HG03442 (cell line): ENCODE results near the gene CA10.

Experiments
- ATAC-seq: cut with Tn5 transposase; IDR thresholded peaks from one replicate; pipeline ENCODE4 v1.9.1; 2021; ENCODE audit warnings: mild to moderate bottlenecking, moderate library complexity; ENCODE audit not compliant: unreplicated experiment

The CA10 gene

DNA sequence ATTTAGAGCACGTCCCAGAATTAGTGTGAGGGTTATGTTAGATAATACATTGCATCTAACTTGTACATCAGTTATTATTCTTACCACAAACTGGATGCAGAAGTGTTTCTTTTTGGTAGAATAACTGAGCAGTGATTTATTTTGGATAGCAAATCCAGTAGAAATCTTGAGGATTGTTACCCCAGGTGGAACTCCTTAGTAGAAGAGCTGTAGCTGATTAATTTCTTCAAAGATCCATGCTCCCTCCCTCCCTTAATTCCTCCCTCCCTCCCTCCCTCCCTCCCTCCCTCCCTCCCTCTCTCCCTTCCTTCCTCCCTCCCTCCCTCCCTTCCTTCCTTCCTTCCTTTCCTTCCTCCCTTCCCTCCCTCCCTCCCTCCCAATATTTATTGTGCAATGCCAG is 337.7 kb downstream of the CA10 start:
- no peak for ATAC-seq

DNA sequence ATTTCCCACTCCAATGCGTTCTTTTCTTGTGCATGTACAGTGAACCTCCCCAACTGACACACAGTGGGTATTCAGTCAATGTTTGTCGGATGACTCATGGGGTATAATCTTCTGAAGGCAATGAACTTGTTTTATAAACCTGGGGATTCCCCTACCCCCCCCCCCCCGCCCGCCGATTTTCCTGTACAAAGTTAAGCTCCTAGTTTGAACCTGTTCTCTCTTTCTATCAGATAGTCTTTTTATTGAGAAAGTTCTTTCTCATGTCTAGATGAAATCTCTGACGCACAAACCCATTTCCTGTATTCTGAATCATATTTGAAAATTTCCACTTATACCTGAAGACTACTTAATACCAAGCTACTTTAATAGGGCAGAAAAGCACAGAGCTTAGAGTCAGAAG is 338.3 kb downstream of the CA10 start:
- ATAC-seq, result no peak

- no peak for ATAC-seq
Observed at GRCh38 chr17:51819341-51820219, 338.9 kb downstream of the CA10 start.

DNA sequence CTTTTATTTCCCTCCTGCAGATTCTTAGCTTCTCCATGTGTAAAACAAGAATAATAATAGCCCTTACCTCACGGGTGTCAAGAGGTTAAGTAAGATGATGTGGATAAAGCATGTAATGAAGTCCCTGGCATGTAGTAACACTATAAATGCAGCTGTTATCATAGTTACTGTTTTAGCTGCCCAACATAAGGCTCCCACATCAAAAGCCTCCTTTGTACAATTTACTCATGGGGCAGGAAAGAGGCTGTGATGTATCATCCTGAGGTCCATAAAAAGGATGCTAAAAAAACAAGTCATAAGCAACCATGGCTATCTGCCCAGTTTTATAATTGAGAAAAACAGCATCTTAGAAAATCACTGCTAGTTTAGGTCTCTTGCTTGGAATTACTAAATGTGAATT is 339.7 kb downstream of the CA10 start:
- no peak for ATAC-seq

GRCh38 chr17:51817955-51818354 is 340.6 kb downstream of the CA10 start:
- no peak for ATAC-seq

DNA sequence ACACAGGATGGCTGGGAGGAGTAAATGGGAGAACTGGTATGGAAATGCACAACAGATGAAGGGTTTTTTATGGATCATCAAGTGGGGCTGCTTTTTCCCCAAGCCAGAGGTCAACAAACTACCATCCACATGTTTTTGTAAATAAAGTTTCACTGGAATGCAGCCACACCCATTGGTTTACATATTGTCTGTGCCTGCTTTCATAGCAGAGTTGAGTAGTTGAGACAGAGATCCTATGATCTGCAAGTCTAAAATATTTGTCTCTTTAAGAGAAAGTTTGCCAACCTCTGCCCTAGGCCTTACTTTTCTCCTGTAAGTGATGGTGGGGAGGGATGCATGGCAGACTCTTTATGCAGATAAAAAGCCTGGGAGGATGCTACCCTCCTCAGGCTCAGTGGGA is 341.4 kb downstream of the CA10 start:
- ATAC-seq, result no peak

- ATAC-seq, result no peak
Observed at GRCh38 chr17:51815097-51815496, 343.4 kb downstream of the CA10 start.

- ATAC-seq, result no peak
Observed at GRCh38 chr17:51814521-51814920, 344.0 kb downstream of the CA10 start.

- ATAC-seq, result no peak
Observed at GRCh38 chr17:51813784-51814174, 344.7 kb downstream of the CA10 start.

- no peak for ATAC-seq
Observed at GRCh38 chr17:51813140-51813783, 345.3 kb downstream of the CA10 start.

DNA sequence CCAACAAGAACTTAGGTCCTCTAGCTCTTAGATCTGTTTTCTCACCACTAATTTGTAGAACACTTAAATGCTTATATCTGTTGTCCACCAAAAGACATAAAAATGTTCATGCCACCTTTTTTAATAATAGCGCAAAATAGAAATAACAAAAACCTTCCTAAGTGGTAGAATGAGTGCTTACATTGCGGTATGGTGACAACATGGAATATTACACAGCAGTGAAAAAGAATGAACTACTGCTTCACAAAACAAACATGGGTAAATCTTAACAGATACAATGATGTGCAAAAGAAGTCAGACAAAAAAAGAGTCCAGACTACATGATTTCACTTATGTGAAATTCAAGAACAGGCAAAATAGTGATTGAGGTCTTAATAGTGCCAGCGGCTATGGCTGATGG is 351.1 kb downstream of the CA10 start:
- ATAC-seq, result no peak

GRCh38 chr17:51805765-51806164 is 352.7 kb downstream of the CA10 start:
- no peak for ATAC-seq

DNA sequence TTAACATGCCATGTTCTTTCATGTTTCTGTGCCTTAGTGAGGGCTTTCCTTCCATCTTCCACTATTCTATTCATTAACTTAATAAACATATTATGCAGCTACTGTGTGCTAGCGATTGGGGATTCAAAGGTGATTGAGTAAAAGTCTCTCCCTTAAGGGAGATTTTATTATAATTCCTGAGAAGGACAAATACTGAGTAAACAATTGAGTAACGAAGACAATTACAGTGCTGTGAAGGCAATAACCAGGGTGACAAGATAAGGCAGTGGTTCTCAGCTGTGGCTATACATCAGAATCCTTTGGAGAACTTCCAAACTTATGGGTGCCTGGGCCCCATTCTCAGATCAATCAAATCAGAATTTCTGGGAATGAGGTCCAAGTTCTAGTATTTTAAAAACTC is 353.3 kb downstream of the CA10 start:
- no peak for ATAC-seq

DNA sequence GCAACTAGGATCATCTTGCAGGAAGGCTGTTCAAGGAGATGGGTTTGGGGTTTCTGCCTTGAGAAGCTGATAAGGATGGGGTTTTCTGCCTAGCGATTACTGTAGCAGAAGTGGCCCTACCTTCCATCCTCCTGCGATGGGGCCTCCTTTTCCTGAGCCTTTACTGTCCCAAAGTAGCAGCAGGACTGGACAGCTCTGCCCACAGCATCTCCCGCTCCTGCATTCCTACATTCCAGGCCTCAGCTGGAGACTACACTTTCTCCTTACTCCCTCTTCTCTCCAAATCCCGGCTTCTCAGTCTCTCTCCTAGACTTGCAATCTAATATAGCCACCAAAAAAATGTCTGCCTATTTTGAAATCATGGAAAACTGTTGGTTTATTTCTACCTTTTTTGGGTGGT is 355.4 kb downstream of the CA10 start:
- ATAC-seq, result no peak

- no peak for ATAC-seq
Observed at GRCh38 chr17:51802544-51802943, 356.0 kb downstream of the CA10 start.

DNA sequence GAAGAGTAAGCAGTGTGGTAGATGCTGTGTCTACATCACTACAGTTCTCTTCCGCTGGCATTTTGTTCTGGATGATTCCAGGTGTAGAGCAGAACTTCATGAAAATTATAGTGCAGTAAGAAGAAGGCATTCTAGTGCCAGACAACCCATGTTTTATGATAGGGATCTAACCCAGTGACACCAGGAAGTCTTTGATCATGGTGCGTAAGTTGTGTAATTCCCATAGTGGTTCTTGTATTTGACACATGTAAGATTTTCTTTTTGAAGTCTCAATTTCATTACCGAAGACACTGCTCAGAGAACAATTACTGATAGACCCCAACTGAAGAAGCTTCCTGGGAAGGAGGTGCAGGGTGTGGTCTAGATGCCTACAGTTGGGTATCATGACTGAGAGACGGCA is 356.9 kb downstream of the CA10 start:
- ATAC-seq, result no peak

GRCh38 chr17:51799981-51800380 is 358.5 kb downstream of the CA10 start:
- ATAC-seq, result no peak

DNA sequence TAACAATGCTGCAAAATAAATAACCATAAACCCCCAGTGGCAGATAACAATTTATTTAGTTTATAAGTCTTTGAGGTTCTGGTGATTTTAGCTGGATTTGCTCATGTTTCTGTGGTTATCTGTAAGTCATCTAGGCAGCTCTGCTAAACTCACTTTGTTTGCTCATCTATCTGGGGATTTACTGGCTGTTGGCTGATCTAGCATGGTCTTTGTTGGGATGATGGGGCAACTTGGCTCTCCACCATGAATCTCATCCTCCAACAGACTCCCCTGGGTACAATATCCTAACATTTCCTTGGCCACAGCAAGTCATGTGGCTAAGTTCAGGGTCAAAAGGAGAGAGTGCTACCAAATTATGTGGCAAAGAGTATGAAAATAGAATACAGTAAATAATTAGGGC is 359.3 kb downstream of the CA10 start:
- no peak for ATAC-seq

DNA sequence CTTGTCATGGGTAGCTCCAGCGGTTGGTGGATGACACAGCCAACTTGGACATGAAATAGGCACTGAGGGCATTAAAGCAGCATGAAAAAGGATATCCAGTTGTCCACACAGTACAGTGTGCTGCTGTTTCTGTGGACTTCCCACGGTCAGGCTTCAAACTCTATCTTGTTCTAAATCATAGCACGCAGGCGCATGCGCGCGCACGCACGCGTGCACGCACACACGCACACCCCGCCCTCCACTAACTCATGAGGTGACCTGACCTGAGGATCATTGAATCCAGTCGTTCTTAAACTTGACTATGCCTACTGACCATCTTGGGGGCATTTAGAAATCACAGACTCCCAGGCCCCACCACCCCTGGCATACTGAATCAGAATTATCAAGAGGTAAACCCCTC is 361.4 kb downstream of the CA10 start:
- ATAC-seq, result no peak

DNA sequence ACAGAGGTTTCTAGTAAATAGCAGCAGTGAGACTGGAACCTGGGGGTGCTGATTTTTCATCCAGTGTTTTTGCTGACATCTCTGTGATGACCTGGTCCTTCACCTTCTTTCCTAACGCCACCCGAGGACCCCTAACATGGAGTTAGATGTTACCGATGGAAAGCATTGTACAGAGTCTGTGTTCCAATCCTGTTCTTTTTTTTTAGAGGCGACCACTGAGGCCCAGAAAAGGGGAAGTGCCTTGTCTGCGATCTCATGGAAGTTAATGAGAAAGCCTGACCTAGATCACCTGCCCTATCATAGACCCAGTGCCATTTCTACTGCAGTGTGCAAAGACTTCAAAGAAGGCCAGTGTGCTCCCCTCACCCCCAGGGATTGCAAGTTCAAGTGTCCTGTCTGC is 362.5 kb downstream of the CA10 start:
- no peak for ATAC-seq

DNA sequence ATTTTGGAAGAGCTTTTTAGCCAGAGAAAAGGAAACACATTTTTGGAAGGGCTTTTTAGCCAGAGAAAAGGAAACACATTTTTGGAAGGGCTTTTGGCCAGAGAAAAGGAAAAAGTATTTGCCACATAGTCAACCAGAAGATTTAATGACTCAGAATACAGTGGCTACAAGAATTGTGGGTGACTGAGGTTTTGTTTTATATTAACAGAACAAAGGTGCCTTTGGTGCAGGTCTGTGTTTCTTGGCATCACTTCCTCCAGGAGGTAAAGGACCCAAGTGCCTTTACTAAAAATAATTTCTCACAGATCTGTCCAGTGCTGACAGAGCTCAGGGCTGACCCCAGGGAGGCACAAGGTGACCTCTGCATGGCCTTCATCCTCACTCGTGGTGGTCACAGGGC is 363.1 kb downstream of the CA10 start:
- ATAC-seq, result no peak

GRCh38 chr17:51794466-51794865 is 364.0 kb downstream of the CA10 start:
- no peak for ATAC-seq

- ATAC-seq, result no peak
Observed at GRCh38 chr17:51793686-51794085, 364.8 kb downstream of the CA10 start.
